WTC11 (cell line): Measurements from ENCODE around the gene PIP4K2C. TPM values are rescaled to one million over a fixed set of nuclear protein-coding genes. Genes with fewer than 3 reads are reported as not detected.

Source experiments
- ATAC-seq: fragments of 200-7000 bp; cut with Tn5 transposase; 2 replicates; pipeline ENCODE4 v1.10.0; 2021; ENCODE audit warnings: mild to moderate bottlenecking, moderate library complexity
- CTCF ChIA-PET: fragments of 300-600 bp; sonication (Branson Sonifier 250); formaldehyde crosslinking; loops from one replicate; lab custom pipeline; 2021; ENCODE audit warnings: antibody characterized with exemption; lab: Charles Lee
- POLR2A ChIA-PET: fragments of 350-600 bp; sonication (Branson Sonifier 250); formaldehyde crosslinking; loops from one replicate; lab custom pipeline; 2021; ENCODE audit warnings: antibody characterized with exemption; lab: Charles Lee
- DNase-seq: peaks from one replicate; pipeline ENCODE4 v3.0.0; 2021; ENCODE audit warnings: low spot score
- H3K27ac Mint-ChIP-seq: 2 replicates; pipeline ENCODE4 v1.8.0; 2021; ENCODE audit warnings: mixed read lengths
- H3K27me3 Mint-ChIP-seq: 2 replicates; pipeline ENCODE4 v1.8.0; 2021; ENCODE audit warnings: low read depth, mild to moderate bottlenecking, moderate library complexity, mixed read lengths
- H3K36me3 Mint-ChIP-seq: 2 replicates; pipeline ENCODE4 v1.8.0; 2021; ENCODE audit warnings: mixed read lengths
- H3K4me1 Mint-ChIP-seq: 2 replicates; pipeline ENCODE4 v1.8.0; 2022; ENCODE audit warnings: mixed read lengths
- H3K4me3 Mint-ChIP-seq: 2 replicates; pipeline ENCODE4 v1.8.0; 2021; ENCODE audit warnings: mild to moderate bottlenecking, moderate library complexity, mixed read lengths
- H3K9me3 Mint-ChIP-seq: 2 replicates; pipeline ENCODE4 v1.8.0; 2021; ENCODE audit warnings: mixed read lengths
- AFF4 ChIP-seq: sonication (generic); formaldehyde crosslinking; IDR thresholded peaks from 2 replicates; pipeline ENCODE4 v1.8.1; 2023; ENCODE audit warnings: mild to moderate bottlenecking, missing genetic modification reagents, borderline replicate concordance
- CBFB ChIP-seq: sonication (generic); formaldehyde crosslinking; IDR thresholded peaks from 2 replicates; pipeline ENCODE4 v1.8.1; 2022; ENCODE audit warnings: mild to moderate bottlenecking, low read depth, missing genetic modification reagents
- ETV6 ChIP-seq: sonication (generic); formaldehyde crosslinking; IDR thresholded peaks from 2 replicates; pipeline ENCODE4 v1.8.1; 2022; ENCODE audit warnings: mild to moderate bottlenecking, missing genetic modification reagents
- FOXK1 ChIP-seq: sonication (generic); formaldehyde crosslinking; IDR thresholded peaks from 2 replicates; pipeline ENCODE4 v1.8.0; 2022; ENCODE audit warnings: mild to moderate bottlenecking, moderate library complexity, missing genetic modification reagents
- FOXP1 ChIP-seq: sonication (generic); formaldehyde crosslinking; IDR thresholded peaks from 2 replicates; pipeline ENCODE4 v1.8.0; 2022; ENCODE audit warnings: missing genetic modification reagents, mild to moderate bottlenecking, moderate library complexity, borderline replicate concordance
- GABPB1 ChIP-seq: sonication (generic); formaldehyde crosslinking; IDR thresholded peaks from 2 replicates; pipeline ENCODE4 v1.8.1; 2023; ENCODE audit warnings: mild to moderate bottlenecking, missing genetic modification reagents
- GRHL2 ChIP-seq: fragments of 250-450 bp; sonication (Bioruptor Pico); IDR thresholded peaks from 2 replicates; pipeline ENCODE4 v1.8.0; 2022; ENCODE audit warnings: mild to moderate bottlenecking, moderate library complexity; ENCODE audit not compliant: insufficient replicate concordance, severe bottlenecking
- GTF2I ChIP-seq: fragments of 250-450 bp; sonication (Bioruptor Pico); conservative IDR thresholded peaks from 2 replicates; pipeline ENCODE4 v1.4.0; 2021; ENCODE audit warnings: mild to moderate bottlenecking
- HMGXB4 ChIP-seq: sonication (generic); formaldehyde crosslinking; IDR thresholded peaks from 2 replicates; pipeline ENCODE4 v1.8.1; 2023; ENCODE audit warnings: mild to moderate bottlenecking, moderate library complexity, missing genetic modification reagents
- IRF2 ChIP-seq: sonication (generic); formaldehyde crosslinking; IDR thresholded peaks from 2 replicates; pipeline ENCODE4 v1.8.0; 2022; ENCODE audit warnings: low read depth, missing genetic modification reagents, borderline replicate concordance
- KAT7 ChIP-seq: sonication (generic); formaldehyde crosslinking; IDR thresholded peaks from 2 replicates; pipeline ENCODE4 v1.8.1; 2023; ENCODE audit warnings: missing genetic modification reagents, mild to moderate bottlenecking, borderline replicate concordance
- NR2C2 ChIP-seq: sonication (generic); formaldehyde crosslinking; IDR thresholded peaks from 2 replicates; pipeline ENCODE4 v1.8.0; 2022; ENCODE audit warnings: mild to moderate bottlenecking, missing genetic modification reagents
- RELA ChIP-seq: sonication (generic); formaldehyde crosslinking; IDR thresholded peaks from 2 replicates; pipeline ENCODE4 v1.8.1; 2022; ENCODE audit warnings: missing genetic modification reagents, mild to moderate bottlenecking, borderline replicate concordance
- SMAD3 ChIP-seq: sonication (generic); formaldehyde crosslinking; IDR thresholded peaks from 2 replicates; pipeline ENCODE4 v1.8.0; 2022; ENCODE audit warnings: missing genetic modification reagents, mild to moderate bottlenecking, borderline replicate concordance
- TEAD4 ChIP-seq: sonication (generic); formaldehyde crosslinking; IDR thresholded peaks from 2 replicates; pipeline ENCODE4 v1.8.0; 2022; ENCODE audit warnings: mild to moderate bottlenecking, missing genetic modification reagents
- USF2 ChIP-seq: sonication (generic); formaldehyde crosslinking; IDR thresholded peaks from 2 replicates; pipeline ENCODE4 v1.8.1; 2023; ENCODE audit warnings: mild to moderate bottlenecking, missing genetic modification reagents, moderate library complexity
- ZNF219 ChIP-seq: sonication (generic); formaldehyde crosslinking; IDR thresholded peaks from 2 replicates; pipeline ENCODE4 v1.8.0; 2023; ENCODE audit warnings: missing genetic modification reagents, mild to moderate bottlenecking, borderline replicate concordance
- ZNF425 ChIP-seq: fragments of 250-450 bp; sonication (Bioruptor Pico); conservative IDR thresholded peaks from 2 replicates; pipeline ENCODE4 v1.9.0; 2021; ENCODE audit warnings: mild to moderate bottlenecking
- ZNF671 ChIP-seq: fragments of 250-450 bp; sonication (Bioruptor Pico); IDR thresholded peaks from 2 replicates; pipeline ENCODE4 v1.8.0; 2021; ENCODE audit warnings: mild to moderate bottlenecking
- total RNA-seq: library from RNA; stranded (reverse); gene quantifications from 3 replicates; pipeline ENCODE4 v1.2.3, GENCODE V29; 2021
- TF ChIP-seq, protein P1 (sequence below): sonication (generic); formaldehyde crosslinking; IDR thresholded peaks from 2 replicates; pipeline ENCODE4 v1.8.0; 2023; ENCODE audit warnings: missing genetic modification reagents
- TF ChIP-seq, protein P2 (sequence below): sonication (generic); formaldehyde crosslinking; IDR thresholded peaks from 2 replicates; pipeline ENCODE4 v1.8.1; 2022; ENCODE audit warnings: low read depth, mild to moderate bottlenecking, moderate library complexity, missing genetic modification reagents, borderline replicate concordance
- TF ChIP-seq, protein P3 (sequence below): sonication (generic); formaldehyde crosslinking; IDR thresholded peaks from 2 replicates; pipeline ENCODE4 v1.8.0; 2022; ENCODE audit warnings: mild to moderate bottlenecking, missing genetic modification reagents
- TF ChIP-seq, protein P4 (sequence below): sonication (generic); formaldehyde crosslinking; IDR thresholded peaks from 2 replicates; pipeline ENCODE4 v1.8.0; 2023; ENCODE audit warnings: mild to moderate bottlenecking, missing genetic modification reagents

The PIP4K2C gene
- total RNA-seq, 1 experiment from 2014 or later: 25.4 TPM

DNA sequence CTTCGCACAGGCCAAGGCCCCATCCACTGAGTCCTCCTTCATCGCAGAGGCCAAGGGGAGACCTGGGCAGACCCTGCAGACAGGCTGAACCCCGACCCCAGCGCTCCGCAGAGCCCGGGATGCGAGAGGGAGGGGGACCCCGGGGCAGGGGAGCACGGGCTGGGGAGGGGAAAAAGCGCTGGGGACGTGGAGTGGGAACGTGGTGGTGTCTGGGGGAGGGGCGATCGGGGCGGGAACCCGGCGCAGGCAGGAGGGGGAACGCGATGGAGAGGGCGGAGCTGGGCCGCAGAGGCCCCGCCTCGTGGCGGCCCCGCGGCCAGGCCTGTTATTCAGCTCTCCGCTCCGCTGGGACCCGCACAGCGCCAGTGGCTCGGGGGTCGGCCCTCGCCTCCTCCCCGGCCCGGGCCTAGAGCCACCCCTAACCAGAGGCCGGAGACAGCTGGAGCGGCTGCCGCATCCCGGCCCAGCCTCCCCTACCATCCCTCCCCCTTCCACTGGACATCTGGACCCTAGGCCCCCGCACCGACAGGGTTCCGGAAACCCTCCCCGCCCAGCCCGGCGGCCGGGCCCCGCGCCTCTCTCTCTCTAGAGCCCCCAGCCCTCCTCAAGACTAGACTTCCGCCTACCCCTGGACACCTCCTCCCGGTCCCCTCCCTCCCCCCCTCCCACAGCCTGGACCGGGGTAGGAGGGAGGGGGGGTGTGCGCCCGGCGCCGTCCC, 20.3 kb downstream of the PIP4K2C start, which contains the start of gene ARHGEF25:
ARHGEF25 (plus strand) TSS at position 328 of the 719 bp plus-strand sequence. CDS start 460 bp downstream, outside the sequence.
- H3K9me3 Mint-ChIP-seq: no peaks in the 10 kb centered on the region
- ChIA-PET CTCF (interaction anchor here (0.6 to 5.4 kb wide), 14 partner anchors 9 to 1051 kb away, joined by 3 to 34 read pairs (median 4); partner anchors contain the start of genes B4GALNT1, CYP27B1, OS9 and PIP4K2C), POLR2A (interaction anchor here (0.7 to 2.0 kb wide), 2 partner anchors 9 to 20 kb away, joined by 4 to 11 read pairs; partner anchors contain the start of gene PIP4K2C)
- DNase-seq: peak; percentile 73
- H3K27me3 Mint-ChIP-seq: peaks cover 53% of the 10 kb centered on the region
- H3K4me1 Mint-ChIP-seq: peaks cover 36% of the 10 kb centered on the region
- peak within 1 kb of the TSS; percentile 87 for H3K4me3 Mint-ChIP-seq
- peak; percentile 67 for ATAC-seq
- H3K36me3 Mint-ChIP-seq: peaks cover 12% of the 10 kb centered on the region
- no peak within 1 kb of the TSS for H3K27ac Mint-ChIP-seq
- TF ChIP-seq, protein P1, sequence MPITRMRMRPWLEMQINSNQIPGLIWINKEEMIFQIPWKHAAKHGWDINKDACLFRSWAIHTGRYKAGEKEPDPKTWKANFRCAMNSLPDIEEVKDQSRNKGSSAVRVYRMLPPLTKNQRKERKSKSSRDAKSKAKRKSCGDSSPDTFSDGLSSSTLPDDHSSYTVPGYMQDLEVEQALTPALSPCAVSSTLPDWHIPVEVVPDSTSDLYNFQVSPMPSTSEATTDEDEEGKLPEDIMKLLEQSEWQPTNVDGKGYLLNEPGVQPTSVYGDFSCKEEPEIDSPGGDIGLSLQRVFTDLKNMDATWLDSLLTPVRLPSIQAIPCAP (CRISPR knock-in tag): no peak
- TF ChIP-seq AFF4: no peak
- no peak for TF ChIP-seq ETV6 (CRISPR knock-in tag)
- 0 out of 2 replicates have a peak, but pooled peaks have one; percentile 51 for TF ChIP-seq FOXK1
- TF ChIP-seq, protein P2, sequence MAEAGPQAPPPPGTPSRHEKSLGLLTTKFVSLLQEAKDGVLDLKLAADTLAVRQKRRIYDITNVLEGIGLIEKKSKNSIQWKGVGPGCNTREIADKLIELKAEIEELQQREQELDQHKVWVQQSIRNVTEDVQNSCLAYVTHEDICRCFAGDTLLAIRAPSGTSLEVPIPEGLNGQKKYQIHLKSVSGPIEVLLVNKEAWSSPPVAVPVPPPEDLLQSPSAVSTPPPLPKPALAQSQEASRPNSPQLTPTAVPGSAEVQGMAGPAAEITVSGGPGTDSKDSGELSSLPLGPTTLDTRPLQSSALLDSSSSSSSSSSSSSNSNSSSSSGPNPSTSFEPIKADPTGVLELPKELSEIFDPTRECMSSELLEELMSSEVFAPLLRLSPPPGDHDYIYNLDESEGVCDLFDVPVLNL: no peak
- no peak for TF ChIP-seq TEAD4
- TF ChIP-seq, protein P3, sequence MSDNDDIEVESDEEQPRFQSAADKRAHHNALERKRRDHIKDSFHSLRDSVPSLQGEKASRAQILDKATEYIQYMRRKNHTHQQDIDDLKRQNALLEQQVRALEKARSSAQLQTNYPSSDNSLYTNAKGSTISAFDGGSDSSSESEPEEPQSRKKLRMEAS: peak; percentile 31; the same call in 1 of the 2 replicates
- TF ChIP-seq ZNF671 (CRISPR knock-in tag): no peak
- no peak for TF ChIP-seq IRF2
- no peak for TF ChIP-seq CBFB (CRISPR knock-in tag)
- TF ChIP-seq GRHL2 (CRISPR knock-in tag): no peak
- no peak for TF ChIP-seq GTF2I (CRISPR knock-in tag)
- TF ChIP-seq, protein P4, sequence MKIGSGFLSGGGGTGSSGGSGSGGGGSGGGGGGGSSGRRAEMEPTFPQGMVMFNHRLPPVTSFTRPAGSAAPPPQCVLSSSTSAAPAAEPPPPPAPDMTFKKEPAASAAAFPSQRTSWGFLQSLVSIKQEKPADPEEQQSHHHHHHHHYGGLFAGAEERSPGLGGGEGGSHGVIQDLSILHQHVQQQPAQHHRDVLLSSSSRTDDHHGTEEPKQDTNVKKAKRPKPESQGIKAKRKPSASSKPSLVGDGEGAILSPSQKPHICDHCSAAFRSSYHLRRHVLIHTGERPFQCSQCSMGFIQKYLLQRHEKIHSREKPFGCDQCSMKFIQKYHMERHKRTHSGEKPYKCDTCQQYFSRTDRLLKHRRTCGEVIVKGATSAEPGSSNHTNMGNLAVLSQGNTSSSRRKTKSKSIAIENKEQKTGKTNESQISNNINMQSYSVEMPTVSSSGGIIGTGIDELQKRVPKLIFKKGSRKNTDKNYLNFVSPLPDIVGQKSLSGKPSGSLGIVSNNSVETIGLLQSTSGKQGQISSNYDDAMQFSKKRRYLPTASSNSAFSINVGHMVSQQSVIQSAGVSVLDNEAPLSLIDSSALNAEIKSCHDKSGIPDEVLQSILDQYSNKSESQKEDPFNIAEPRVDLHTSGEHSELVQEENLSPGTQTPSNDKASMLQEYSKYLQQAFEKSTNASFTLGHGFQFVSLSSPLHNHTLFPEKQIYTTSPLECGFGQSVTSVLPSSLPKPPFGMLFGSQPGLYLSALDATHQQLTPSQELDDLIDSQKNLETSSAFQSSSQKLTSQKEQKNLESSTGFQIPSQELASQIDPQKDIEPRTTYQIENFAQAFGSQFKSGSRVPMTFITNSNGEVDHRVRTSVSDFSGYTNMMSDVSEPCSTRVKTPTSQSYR (CRISPR knock-in tag): no peak
- TF ChIP-seq GABPB1: no peak
- TF ChIP-seq RELA (CRISPR knock-in tag): no peak
- no peak for TF ChIP-seq SMAD3 (CRISPR knock-in tag)
- TF ChIP-seq HMGXB4 (CRISPR knock-in tag): peak; percentile 43; the same call in 1 of the 2 replicates
- no peak for TF ChIP-seq USF2
- TF ChIP-seq FOXP1 (CRISPR knock-in tag): no peak
- TF ChIP-seq KAT7 (CRISPR knock-in tag): no peak
- no peak for TF ChIP-seq ZNF219
- no peak for TF ChIP-seq ZNF425 (CRISPR knock-in tag)
- no peak for TF ChIP-seq NR2C2 (CRISPR knock-in tag)
